GM10248 (cell line): ENCODE measurements around the gene ZNF175.

ENCODE experiments used
- CTCF ChIA-PET: fragments of 300-600 bp; sonication (Branson Sonifier 250); formaldehyde crosslinking; extraction: SDS; loops from one replicate; lab custom pipeline; 2021; ENCODE audit warnings: antibody characterized with exemption; lab: Yijun Ruan, JAX
- POLR2A ChIA-PET: fragments of 350-650 bp; sonication (Branson Sonifier 250); formaldehyde crosslinking; extraction: SDS; loops from one replicate; lab custom pipeline; 2020; ENCODE audit warnings: antibody characterized with exemption; lab: Yijun Ruan, JAX
- DNase-seq: peaks from one replicate; pipeline ENCODE4 v3.0.0; 2012; ENCODE audit errors: extremely low spot score
- CTCF ChIP-seq: IDR thresholded peaks from 2 replicates; pipeline ENCODE4 v1.5.1; 2012; ENCODE audit warnings: mild to moderate bottlenecking, low read depth; ENCODE audit errors: extremely low read depth, missing control alignments, control extremely low read depth

Gene ZNF175

GRCh38 chr19:51548891-51549305 is 22.2 kb upstream of the ZNF175 start:
- DNase-seq, result no peak
- ChIA-PET CTCF (interaction anchor here (1.2 kb wide), 1 partner anchor 13 kb away, joined by 3 read pairs; no protein-coding TSS in a partner anchor), POLR2A (no interaction called here)
- no peak for TF ChIP-seq CTCF

- POLR2A ChIA-PET, result no interaction called here
- no peak for DNase-seq
- TF ChIP-seq CTCF, result no peak
- CTCF ChIA-PET, result interaction anchor here (1.2 kb wide), 1 partner anchor 12 kb away, joined by 4 read pairs; no protein-coding TSS in a partner anchor
These were observed 21.4 kb upstream of the ZNF175 start for GRCh38 chr19:51549533-51550324.

- no peak for TF ChIP-seq CTCF
- DNase-seq, result no peak
- ChIA-PET CTCF (interaction anchor here (0.8 to 1.8 kb wide), 4 partner anchors 10 to 57 kb away, joined by 3 to 4 read pairs (median 4); no protein-coding TSS in a partner anchor), POLR2A (no interaction called here)
These were observed 20.0 kb upstream of the ZNF175 start for GRCh38 chr19:51550848-51551672.

- TF ChIP-seq CTCF, result no peak
- CTCF ChIA-PET, result interaction anchor here (0.8 to 1.8 kb wide), 6 partner anchors 11 to 129 kb away, joined by 3 to 4 read pairs (median 4); no protein-coding TSS in a partner anchor
- POLR2A ChIA-PET, result no interaction called here
- no peak for DNase-seq
These were observed 19.2 kb upstream of the ZNF175 start for GRCh38 chr19:51551673-51552432.

GRCh38 chr19:51552608-51552995 is 18.5 kb upstream of the ZNF175 start:
- CTCF ChIA-PET, result interaction anchor here (0.9 to 1.8 kb wide), 4 partner anchors 12 to 130 kb away, joined by 3 to 4 read pairs (median 4); no protein-coding TSS in a partner anchor
- TF ChIP-seq CTCF, result no peak

More at GRCh38 chr19:51552608-51552995, 18.5 kb upstream of the ZNF175 start:
- POLR2A ChIA-PET, result no interaction called here
- no peak for DNase-seq
